CD4-positive, alpha-beta T cell treated with Interleukin-17A for 1 hour (primary cell): ENCODE data around the gene SLC5A11.
"Not testable (repeated sequence)": the region's sequence is repeated elsewhere in the genome, so short reads cannot be mapped to it uniquely, and the experiment has no call there.

ENCODE experiments used
- DNase-seq: peaks from one replicate; pipeline ENCODE4 v3.0.0-alpha.2; 2020

Gene SLC5A11

DNA sequence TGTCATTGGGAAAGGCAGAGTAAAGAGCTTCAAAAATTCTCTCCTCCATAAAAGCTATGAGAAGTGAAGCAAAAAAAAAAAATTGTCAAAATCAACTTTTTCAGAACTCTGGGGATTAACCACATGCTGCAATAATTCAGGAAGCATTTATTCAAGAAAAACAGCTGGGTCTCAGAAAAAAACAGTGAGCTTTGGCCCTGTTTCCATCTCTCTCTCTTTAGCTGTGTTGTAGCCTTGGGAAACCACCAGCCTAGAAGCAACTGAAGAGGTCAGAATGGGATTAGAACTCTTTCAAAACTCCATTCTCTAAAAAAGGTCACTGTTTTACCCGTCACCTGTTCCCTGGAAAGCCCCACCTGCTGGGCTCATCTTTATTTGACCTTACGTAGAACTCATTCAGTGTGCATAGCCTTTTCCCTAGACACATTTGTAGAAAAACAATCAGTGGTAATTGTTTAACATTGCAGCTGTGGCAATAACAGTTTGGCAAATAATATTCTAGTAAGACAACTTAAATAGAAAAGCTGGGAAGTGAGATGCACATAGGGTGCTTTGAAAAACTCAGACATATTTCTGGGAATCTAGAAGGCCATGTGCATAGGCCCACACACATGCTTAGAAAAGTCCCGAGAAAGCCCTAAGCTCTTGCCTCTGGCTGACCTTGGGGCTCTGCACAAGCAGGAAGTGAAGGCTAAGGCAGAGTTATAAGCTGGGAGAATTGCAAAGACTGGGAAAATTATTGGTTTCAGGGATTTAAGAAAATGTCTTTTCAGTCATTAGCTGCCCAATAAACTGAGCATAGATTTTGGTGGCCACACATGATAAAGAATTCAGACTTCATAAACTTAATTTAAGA is 18.0 kb downstream of the SLC5A11 start:
- no peak for DNase-seq

GRCh38 chr16:24869033-24869432 is 23.3 kb downstream of the SLC5A11 start:
- DNase-seq: no peak

DNA sequence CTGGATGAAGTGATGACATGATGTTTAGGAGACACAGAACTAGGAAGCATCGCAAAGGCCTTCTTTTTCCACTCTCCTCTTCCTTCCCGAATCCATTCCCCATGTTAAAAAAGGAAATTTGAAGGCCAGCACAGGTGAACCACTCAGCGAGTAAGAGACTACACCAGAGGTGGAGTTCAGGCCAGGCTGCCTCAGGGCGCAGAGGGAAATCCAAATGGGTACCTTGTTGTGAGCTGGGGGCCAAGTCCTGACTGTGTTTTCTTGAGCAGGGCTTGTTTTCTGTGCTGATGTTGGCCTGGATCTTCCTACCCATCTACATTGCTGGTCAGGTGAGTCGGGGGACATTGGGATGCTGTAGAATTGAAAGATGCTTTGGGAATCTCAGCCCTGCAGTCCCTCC is 26.1 kb downstream of the SLC5A11 start:
- no peak for DNase-seq

DNA sequence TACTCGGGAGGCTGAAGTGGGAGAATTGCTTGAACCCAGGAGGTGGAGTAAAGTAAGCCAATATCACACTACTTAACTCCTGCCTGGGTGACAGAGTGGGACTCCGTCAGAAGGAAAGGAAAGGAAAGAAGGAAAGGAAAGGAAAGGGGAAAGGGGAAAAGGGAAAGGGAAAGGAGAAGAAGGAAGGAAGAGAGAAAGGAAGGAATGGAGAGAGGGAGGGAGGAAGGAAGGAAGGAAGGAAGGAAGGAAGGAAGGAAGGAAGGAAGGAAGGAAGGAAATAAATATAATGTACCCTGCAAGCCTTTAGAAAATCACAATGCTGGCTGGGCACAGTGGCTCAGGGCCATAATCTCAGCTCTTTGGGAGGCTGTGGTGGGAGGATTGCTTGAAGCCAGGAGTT is 27.3 kb downstream of the SLC5A11 start:
- no peak for DNase-seq

DNA sequence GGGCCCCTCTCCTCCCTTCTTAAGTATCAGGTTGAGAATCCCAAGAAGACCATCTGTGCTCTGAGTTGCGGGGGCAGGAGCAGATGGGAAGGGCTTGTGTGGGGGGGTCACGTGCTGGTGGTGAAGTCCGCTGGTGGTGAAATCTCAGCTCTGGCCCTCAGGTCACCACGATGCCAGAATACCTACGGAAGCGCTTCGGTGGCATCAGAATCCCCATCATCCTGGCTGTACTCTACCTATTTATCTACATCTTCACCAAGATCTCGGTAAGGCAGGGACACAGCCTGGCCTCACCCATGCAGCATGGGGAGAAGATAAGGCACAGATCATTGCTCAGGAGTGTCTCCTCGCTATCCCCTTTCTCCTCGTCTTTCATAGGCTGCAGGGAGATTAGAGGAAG is 29.7 kb downstream of the SLC5A11 start:
- no peak for DNase-seq

- no peak for DNase-seq
Observed at GRCh38 chr16:24876231-24876630, 30.5 kb downstream of the SLC5A11 start.

- DNase-seq: no peak
Observed at GRCh38 chr16:24879684-24880083, 33.9 kb downstream of the SLC5A11 start.

GRCh38 chr16:24883714-24884151 is 38.0 kb downstream of the SLC5A11 start:
- no peak for DNase-seq

DNA sequence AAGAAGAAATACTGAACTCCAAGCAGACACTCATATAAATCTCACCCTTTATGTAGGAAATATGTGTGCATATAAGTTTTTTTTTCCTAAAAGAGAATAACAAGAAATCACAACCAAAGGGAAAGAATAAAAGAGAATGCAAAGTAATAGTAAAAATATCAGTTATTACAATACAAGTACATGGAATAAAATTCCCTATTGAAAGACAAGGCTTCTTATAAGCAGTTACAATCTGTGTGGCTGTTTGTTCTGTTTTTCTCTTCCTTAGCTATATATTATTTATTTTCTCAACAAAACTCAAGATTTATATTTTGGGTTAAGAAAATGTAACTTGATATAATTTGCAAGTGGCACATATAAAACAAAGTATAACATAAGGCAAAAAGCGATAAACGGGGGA is 41.7 kb downstream of the SLC5A11 start:
- no peak for DNase-seq

DNA sequence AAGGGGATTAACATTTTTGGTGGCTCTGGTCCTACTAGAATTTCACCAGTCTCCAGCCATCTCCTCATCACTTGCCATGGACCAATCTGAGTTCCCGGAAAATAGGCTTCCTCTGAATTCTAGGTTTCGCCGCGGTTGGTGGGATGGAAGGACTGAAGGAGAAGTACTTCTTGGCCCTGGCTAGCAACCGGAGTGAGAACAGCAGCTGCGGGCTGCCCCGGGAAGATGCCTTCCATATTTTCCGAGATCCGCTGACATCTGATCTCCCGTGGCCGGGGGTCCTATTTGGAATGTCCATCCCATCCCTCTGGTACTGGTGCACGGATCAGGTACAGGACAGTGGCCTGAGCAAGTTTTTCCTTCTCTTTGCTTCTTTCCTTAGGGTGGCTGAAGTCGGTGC is 45.0 kb downstream of the SLC5A11 start:
- no peak for DNase-seq

DNA sequence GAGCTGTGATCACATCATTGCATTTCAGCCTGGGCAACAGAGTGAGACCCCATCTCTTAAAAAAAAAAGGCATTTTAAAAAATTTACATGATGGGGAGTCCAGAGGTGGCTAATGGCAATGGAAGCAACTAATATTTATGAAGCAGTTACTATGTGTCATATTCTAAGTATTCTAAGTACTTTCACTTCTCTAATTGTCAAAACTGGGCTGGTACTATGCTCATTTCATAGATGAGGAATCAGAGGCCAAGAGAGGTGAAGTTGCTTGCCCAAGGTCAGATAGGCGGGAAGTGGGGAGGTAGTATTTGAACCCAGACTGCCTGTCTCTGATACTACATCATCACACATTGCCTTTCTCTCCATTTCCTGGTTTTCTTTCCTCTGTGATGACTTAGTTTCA is 50.7 kb downstream of the SLC5A11 start:
- DNase-seq: no peak

- not testable (repeated sequence) for DNase-seq
Observed at GRCh38 chr16:24897522-24897921, 51.8 kb downstream of the SLC5A11 start.

DNA sequence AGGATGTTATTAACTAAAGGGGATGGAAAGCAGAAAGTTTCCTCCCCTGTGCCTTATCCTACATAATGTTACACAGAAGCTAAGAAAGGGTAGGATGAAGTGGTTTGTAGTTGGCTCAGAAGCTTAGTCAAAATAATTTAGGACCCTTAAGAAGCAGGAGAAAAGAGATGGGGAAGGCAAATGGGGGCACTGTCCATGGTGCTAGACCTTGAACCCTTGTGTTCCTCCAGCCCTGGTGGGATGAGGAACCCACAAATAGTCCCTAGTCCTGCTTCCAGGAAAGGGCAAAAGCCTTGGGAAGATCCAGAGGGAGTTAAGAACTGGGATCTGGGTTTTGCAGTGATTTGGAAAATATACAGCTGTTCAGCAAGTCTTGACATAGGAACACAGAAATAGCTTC is 54.5 kb downstream of the SLC5A11 start:
- DNase-seq: no peak

DNA sequence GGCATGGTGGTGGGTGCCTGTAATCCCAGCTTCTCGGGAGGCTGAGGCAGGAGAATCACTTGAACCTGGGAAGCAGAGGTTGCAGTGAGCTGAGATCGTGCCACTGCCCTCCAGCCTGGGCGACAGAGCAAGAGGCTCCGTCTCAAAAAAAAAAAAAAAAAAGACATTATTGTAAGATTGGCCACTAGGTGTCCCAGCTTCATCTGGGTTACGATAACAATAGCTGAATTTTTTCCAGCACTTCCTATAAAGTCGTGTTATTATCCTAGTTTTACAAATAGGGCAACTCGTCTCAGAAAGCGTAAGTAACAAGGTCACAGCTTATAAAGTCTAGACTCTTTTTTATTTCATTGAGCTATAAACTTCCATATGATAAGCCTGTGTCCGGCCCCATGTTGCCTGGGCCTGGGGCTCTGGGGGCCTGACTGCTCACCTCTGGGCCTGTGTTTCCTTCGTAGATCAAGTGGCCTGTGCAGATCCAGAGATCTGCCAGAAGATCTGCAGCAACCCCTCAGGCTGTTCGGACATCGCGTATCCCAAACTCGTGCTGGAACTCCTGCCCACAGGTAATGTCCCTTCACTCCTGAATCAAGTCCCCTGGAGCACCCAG is 60.5 kb downstream of the SLC5A11 start:
- no peak for DNase-seq

GRCh38 chr16:24906901-24907300 is 61.1 kb downstream of the SLC5A11 start:
- DNase-seq: no peak

DNA sequence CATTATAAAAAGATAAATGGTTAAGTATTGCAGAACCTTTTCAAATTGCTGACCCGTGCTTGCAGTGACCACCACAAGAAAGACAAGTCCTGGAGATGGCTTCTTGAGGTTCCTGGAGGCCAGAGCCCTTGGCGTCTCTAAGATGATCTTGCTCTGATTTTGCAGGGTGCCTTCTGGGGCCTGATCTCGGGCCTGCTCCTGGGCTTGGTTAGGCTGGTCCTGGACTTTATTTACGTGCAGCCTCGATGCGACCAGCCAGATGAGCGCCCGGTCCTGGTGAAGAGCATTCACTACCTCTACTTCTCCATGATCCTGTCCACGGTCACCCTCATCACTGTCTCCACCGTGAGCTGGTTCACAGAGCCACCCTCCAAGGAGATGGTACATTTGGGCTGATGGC is 63.0 kb downstream of the SLC5A11 start:
- DNase-seq: no peak

GRCh38 chr16:24909856-24910255 is 64.1 kb downstream of the SLC5A11 start:
- no peak for DNase-seq

DNA sequence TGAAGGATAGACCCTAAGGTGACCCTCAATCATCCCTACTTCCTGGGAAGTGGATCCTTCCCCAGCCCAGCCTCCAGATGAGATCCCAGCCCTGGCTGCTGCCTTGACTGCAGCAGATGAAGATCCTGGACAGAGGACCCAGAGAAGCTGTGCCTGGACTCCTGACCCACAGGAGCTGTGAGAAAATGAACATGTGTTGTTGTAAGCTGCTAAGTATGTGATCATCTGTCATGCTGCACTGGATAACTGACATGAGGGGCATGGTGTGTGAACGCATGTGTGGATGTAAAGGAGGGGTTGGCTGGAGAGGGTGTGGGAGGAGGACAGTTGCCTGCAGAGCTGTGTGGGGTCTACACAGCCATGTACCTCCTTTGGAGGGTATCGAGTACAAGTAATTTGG is 69.3 kb downstream of the SLC5A11 start:
- no peak for DNase-seq

GRCh38 chr16:24915576-24915975 is 69.8 kb downstream of the SLC5A11 start:
- no peak for DNase-seq

GRCh38 chr16:24917236-24917635 is 71.5 kb downstream of the SLC5A11 start:
- no peak for DNase-seq

- DNase-seq: no peak
Observed at GRCh38 chr16:24917891-24918290, 72.1 kb downstream of the SLC5A11 start.

DNA sequence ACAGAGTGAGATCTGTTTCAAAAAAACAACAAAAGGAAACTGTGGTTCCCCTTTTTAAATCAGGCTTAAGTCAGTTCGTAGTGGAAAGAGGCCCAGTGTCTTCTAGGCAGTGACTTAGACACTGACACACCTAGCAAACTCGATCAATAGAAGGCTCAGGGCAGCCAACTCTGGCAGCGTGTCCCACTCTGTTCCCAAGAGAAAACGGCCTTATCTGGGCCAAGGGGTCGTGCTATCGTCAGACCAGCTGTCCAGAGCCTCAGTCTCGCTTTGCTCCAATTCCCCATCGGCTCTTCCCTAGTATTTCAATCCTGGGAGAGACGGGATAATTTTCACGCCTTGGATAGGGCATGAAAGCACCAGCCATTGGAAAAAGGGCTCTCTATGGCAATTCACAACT is 72.9 kb downstream of the SLC5A11 start:
- DNase-seq: no peak

DNA sequence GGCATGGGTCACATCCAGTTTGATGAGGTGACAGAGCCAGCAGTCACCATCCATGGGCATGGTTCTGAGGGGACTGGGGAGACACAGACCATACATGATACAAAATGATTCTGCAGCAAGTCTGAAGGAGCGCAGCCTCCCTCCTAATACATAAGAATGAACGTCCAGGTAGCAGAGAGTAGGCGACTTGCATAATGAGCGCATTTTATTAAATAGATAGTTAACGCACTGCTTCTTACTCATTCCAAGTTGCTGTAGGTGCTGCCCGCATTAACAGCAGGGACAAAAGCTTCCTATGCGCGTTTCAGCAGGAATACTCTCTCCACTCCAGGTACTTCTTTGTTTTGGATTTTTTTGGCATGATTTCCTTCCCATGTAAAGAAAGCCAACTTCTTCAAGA is 73.8 kb downstream of the SLC5A11 start:
- no peak for DNase-seq

- DNase-seq: no peak
Observed at GRCh38 chr16:24920568-24920967, 74.8 kb downstream of the SLC5A11 start.

DNA sequence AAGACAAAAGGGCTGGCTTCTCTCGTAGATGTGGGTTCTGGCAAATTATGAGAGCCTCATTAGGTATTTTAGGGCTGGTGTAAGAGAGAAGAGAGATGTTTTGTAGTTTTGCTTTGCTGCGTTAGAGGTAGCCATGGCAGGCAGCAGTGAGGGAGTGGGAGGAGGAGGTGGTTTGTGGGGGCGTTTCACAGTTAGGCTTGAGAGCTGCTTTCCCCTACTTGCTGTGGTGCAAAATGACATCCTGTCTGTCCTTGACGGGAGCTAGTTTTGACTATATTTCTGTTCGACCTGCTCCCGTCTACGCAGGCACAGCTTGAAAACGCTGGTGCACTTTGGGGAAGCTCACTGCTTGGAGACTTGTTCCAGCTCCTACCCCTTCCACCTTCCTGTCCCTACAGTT is 75.5 kb downstream of the SLC5A11 start:
- no peak for DNase-seq
